Panc1 (cell line): ENCODE measurements around the gene ARHGEF17. TPM values are rescaled to one million over a fixed set of nuclear protein-coding genes. Genes with fewer than 3 reads are reported as not detected.

Experiments
- ATAC-seq: fragments of 200-7000 bp; cut with Tn5 transposase; 2 replicates; pipeline ENCODE4 v1.9.1; 2020; ENCODE audit warnings: mild to moderate bottlenecking, moderate library complexity
- BruUV-seq: library from RNA; stranded (reverse); fragments of 400-500 nt; replicated peaks from 2 replicates; lab custom pipeline; 2021; lab: Mats Ljungman, UMichigan
- CTCF ChIA-PET: fragments of 300-600 bp; sonication (Branson Sonifier 250); formaldehyde crosslinking; loops from one replicate; lab custom pipeline; 2022; ENCODE audit warnings: antibody characterized with exemption; lab: Charles Lee
- POLR2A ChIA-PET: fragments of 300-600 bp; sonication (Branson Sonifier 250); formaldehyde crosslinking; loops from one replicate; lab custom pipeline; 2022; ENCODE audit warnings: antibody characterized with exemption; lab: Charles Lee
- DNase-seq: peaks from one replicate; pipeline ENCODE4 v3.0.0-alpha.2; 2010; ENCODE audit warnings: low read depth, low spot score
- H3K27ac ChIP-seq: 2 replicates; pipeline ENCODE4 v1.5.1; 2011; ENCODE audit warnings: mild to moderate bottlenecking, low read length, inconsistent platforms
- H3K27me3 ChIP-seq: fragments of 200-500 bp; sonication (Bioruptor generic); 2 replicates; pipeline ENCODE4 v1.6.0; 2014; ENCODE audit warnings: low read length, inconsistent platforms; ENCODE audit not compliant: control insufficient read depth, insufficient read depth
- H3K36me3 ChIP-seq: fragments of 200-500 bp; sonication (Bioruptor generic); 2 replicates; pipeline ENCODE4 v1.5.1; 2014; ENCODE audit warnings: inconsistent platforms, mild to moderate bottlenecking, low read length, moderate library complexity; ENCODE audit not compliant: control insufficient read depth, insufficient read depth
- H3K4me1 ChIP-seq: 2 replicates; pipeline ENCODE4 v1.5.1; 2011; ENCODE audit warnings: inconsistent platforms, mild to moderate bottlenecking, low read length, moderate library complexity; ENCODE audit not compliant: control insufficient read depth, insufficient read depth
- H3K4me3 ChIP-seq, 2 experiments: 2 replicates each; pipeline ENCODE4 v1.5.1; 2011 to 2012; ENCODE audit warnings: low read depth in 2 of 2, low read length in 2 of 2, mild to moderate bottlenecking in 2 of 2, inconsistent platforms in 1 of 2, moderate library complexity in 1 of 2
- H3K9me3 ChIP-seq: fragments of 200-500 bp; sonication (Bioruptor generic); 2 replicates; pipeline ENCODE4 v1.5.1; 2014; ENCODE audit warnings: low read depth, mild to moderate bottlenecking, inconsistent platforms, low read length, moderate library complexity; ENCODE audit not compliant: control insufficient read depth, insufficient read depth
- POLR2AphosphoS5 ChIP-seq: IDR thresholded peaks from 2 replicates; pipeline ENCODE4 v1.6.1; 2012; ENCODE audit warnings: mild to moderate bottlenecking, low read depth, low read length, moderate library complexity
- REST ChIP-seq, 2 experiments: IDR thresholded peaks; 2 replicates each; pipeline ENCODE4 v1.6.1; 2011 to 2012; ENCODE audit warnings: low read depth in 2 of 2, control low read depth in 1 of 2, low read length in 1 of 2, mild to moderate bottlenecking in 1 of 2, moderate library complexity in 1 of 2; ENCODE audit not compliant: insufficient read depth in 1 of 2
- SIN3A ChIP-seq: IDR thresholded peaks from 2 replicates; pipeline ENCODE4 v1.6.1; 2012; ENCODE audit warnings: low read depth, mild to moderate bottlenecking, low read length, moderate library complexity, borderline replicate concordance; ENCODE audit not compliant: insufficient read depth
- TCF7L2 ChIP-seq: IDR thresholded peaks from 2 replicates; pipeline ENCODE4 v1.6.1; 2011; ENCODE audit warnings: mild to moderate bottlenecking, low read depth, low read length, inconsistent platforms
- in situ Hi-C: cut with HindIII; loops from 2 replicates; pipeline ENCODE4 v1.10.0; 2016; ENCODE audit warnings: low sequenced_read_pairs, low pct_unique_long_range_greater_than_20kb
- intact Hi-C: fragments of 100-400 bp; cut with micrococcal nuclease; formaldehyde crosslinking; loops from one replicate; pipeline ENCODE4 v1.10.0; 2022; ENCODE audit not compliant: unreplicated experiment
- total RNA-seq: library from RNA; stranded (reverse); gene quantifications from one replicate; pipeline ENCODE4 v1.2.1, GENCODE V29; 2021; ENCODE audit not compliant: unreplicated experiment
- TF ChIP-seq, protein P1 (sequence below): fragments of 450-650 bp; IDR thresholded peaks from 2 replicates; pipeline ENCODE4 v1.5.1; 2017; ENCODE audit warnings: mild to moderate bottlenecking

Gene ARHGEF17
- total RNA-seq, 1 experiment from 2014 or later: 43.2 TPM

DNA sequence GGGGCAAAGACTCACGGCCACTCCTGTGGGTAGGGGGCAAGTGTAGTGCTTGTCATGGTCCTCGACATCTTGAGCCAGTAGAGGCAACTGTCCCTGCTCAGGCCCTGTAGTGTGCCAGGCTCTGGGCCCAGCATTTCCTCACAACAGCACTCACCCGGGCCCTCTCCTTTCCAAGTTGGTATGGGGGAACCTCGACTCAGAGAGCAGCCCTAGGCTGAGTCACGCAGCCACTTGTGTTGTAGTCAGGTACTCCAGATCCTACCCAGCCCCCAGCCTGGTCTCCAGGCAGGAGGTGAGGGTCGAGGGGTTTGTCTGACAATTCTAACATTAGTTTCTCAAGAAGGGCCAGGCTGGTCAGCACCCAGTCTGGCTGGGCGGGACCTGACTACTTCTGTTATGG, 72.3 kb downstream of the ARHGEF17 start:
- Histone ChIP-seq H3K9me3 (no peaks in the 10 kb centered on the region), H3K4me1 (peaks cover 50% of the 10 kb centered on the region), H3K36me3 (no peaks in the 10 kb centered on the region), H3K4me3 (no peak overlapping the region), H3K27ac (no peak overlapping the region), H3K27me3 (no peaks in the 10 kb centered on the region)
- CTCF ChIA-PET: no interaction called here
- in situ Hi-C loops: no loop called here
- DNase-seq (no peak), ATAC-seq (no peak)
- intact Hi-C loops: no loop called here
- no TSS peak for BruUV-seq
- TF ChIP-seq REST (IDR thresholded peaks at IDR 0.05; ENCODE audit: insufficient read depth in 1 of 2, low read depth in 2 of 2, low read length in 1 of 2) (no peak), SIN3A (no peak), POLR2AphosphoS5 (no peak), TCF7L2 (no peak)
- TF ChIP-seq, protein P1, sequence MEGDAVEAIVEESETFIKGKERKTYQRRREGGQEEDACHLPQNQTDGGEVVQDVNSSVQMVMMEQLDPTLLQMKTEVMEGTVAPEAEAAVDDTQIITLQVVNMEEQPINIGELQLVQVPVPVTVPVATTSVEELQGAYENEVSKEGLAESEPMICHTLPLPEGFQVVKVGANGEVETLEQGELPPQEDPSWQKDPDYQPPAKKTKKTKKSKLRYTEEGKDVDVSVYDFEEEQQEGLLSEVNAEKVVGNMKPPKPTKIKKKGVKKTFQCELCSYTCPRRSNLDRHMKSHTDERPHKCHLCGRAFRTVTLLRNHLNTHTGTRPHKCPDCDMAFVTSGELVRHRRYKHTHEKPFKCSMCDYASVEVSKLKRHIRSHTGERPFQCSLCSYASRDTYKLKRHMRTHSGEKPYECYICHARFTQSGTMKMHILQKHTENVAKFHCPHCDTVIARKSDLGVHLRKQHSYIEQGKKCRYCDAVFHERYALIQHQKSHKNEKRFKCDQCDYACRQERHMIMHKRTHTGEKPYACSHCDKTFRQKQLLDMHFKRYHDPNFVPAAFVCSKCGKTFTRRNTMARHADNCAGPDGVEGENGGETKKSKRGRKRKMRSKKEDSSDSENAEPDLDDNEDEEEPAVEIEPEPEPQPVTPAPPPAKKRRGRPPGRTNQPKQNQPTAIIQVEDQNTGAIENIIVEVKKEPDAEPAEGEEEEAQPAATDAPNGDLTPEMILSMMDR: no peak
- POLR2A ChIA-PET: no interaction called here

GRCh38 chr11:73380897-73381410, 72.9 kb downstream of the ARHGEF17 start:
- H3K27ac ChIP-seq: no peak overlapping the region
- TF ChIP-seq POLR2AphosphoS5: no peak
- TF ChIP-seq, protein P1: no peak
- TF ChIP-seq REST (IDR thresholded peaks at IDR 0.05; ENCODE audit: insufficient read depth in 1 of 2, low read depth in 2 of 2, low read length in 1 of 2): no peak
- TF ChIP-seq SIN3A: no peak
- no peak for TF ChIP-seq TCF7L2
- POLR2A ChIA-PET: no interaction called here
- no peaks in the 10 kb centered on the region for H3K27me3 ChIP-seq
- H3K4me1 ChIP-seq: peaks cover 50% of the 10 kb centered on the region
- no TSS peak for BruUV-seq
- H3K4me3 ChIP-seq: no peak overlapping the region
- ATAC-seq (no peak), DNase-seq (no peak)
- no peaks in the 10 kb centered on the region for H3K9me3 ChIP-seq
- in situ Hi-C loops: no loop called here
- CTCF ChIA-PET: interaction anchor here (0.6 kb wide), 1 partner anchor 679 kb away, joined by 4 read pairs; no protein-coding TSS in a partner anchor
- intact Hi-C loops: no loop called here
- H3K36me3 ChIP-seq: no peaks in the 10 kb centered on the region
